GM23248 (cell line): Measurements from ENCODE around the gene MAML3. TPM values are rescaled to one million over a fixed set of nuclear protein-coding genes. Genes with fewer than 3 reads are reported as not detected.

Experiments
- DNase-seq: peaks from one replicate; pipeline ENCODE4 v3.0.0-alpha.2; 2015
- H2AFZ ChIP-seq: fragments of 200-600 bp; sonication (generic); 2 replicates; pipeline ENCODE4 v1.6.1; 2016; ENCODE audit warnings: antibody characterized with exemption
- H3F3A ChIP-seq: fragments of 200-600 bp; sonication (generic); 2 replicates; pipeline ENCODE4 v1.6.1; 2016; ENCODE audit warnings: mild to moderate bottlenecking, antibody characterized with exemption, mixed run types; ENCODE audit not compliant: insufficient read depth
- H3K27ac ChIP-seq: fragments of 200-600 bp; sonication (generic); 2 replicates; pipeline ENCODE4 v1.5.1; 2016; ENCODE audit warnings: mild to moderate bottlenecking
- H3K27me3 ChIP-seq: fragments of 200-600 bp; sonication (generic); replicated peaks from 2 replicates; pipeline ENCODE4 v1.6.1; 2016; ENCODE audit warnings: mild to moderate bottlenecking; ENCODE audit not compliant: insufficient read depth
- H3K36me3 ChIP-seq: fragments of 200-600 bp; sonication (generic); 2 replicates; pipeline ENCODE4 v1.6.1; 2016; ENCODE audit warnings: low read depth, mild to moderate bottlenecking
- H3K4me1 ChIP-seq: fragments of 200-600 bp; sonication (generic); 2 replicates; pipeline ENCODE4 v1.6.1; 2016; ENCODE audit warnings: mild to moderate bottlenecking; ENCODE audit not compliant: insufficient read depth
- H3K4me2 ChIP-seq: fragments of 200-600 bp; sonication (generic); one replicate; pipeline ENCODE4 v1.6.1; 2016; ENCODE audit warnings: mild to moderate bottlenecking; ENCODE audit not compliant: unreplicated experiment
- H3K4me3 ChIP-seq: fragments of 200-600 bp; sonication (generic); 2 replicates; pipeline ENCODE4 v1.5.1; 2016; ENCODE audit warnings: mild to moderate bottlenecking
- H3K79me2 ChIP-seq: fragments of 200-600 bp; sonication (generic); 2 replicates; pipeline ENCODE4 v1.6.1; 2016; ENCODE audit warnings: mild to moderate bottlenecking; ENCODE audit not compliant: insufficient read depth
- H3K9ac ChIP-seq: fragments of 200-600 bp; sonication (generic); 2 replicates; pipeline ENCODE4 v1.6.1; 2016; ENCODE audit warnings: mild to moderate bottlenecking
- H3K9me2 ChIP-seq: fragments of 200-600 bp; sonication (generic); 2 replicates; pipeline ENCODE4 v1.6.1; 2016; ENCODE audit warnings: mixed run types, mild to moderate bottlenecking, moderate library complexity; ENCODE audit not compliant: insufficient read depth
- H3K9me3 ChIP-seq: fragments of 200-600 bp; sonication (generic); one replicate; pipeline ENCODE4 v1.6.1; 2017; ENCODE audit warnings: low read depth
- H4K20me1 ChIP-seq: fragments of 200-600 bp; sonication (generic); 2 replicates; pipeline ENCODE4 v1.6.0; 2016; ENCODE audit not compliant: insufficient read depth
- EZH2 ChIP-seq: fragments of 200-600 bp; sonication (generic); IDR thresholded peaks from 2 replicates; pipeline ENCODE4 v1.6.1; 2018; ENCODE audit warnings: antibody characterized with exemption, mild to moderate bottlenecking; ENCODE audit not compliant: insufficient read depth, poor library complexity, severe bottlenecking
- EZH2phosphoT487 ChIP-seq: fragments of 200-600 bp; sonication (generic); IDR thresholded peaks from 2 replicates; pipeline ENCODE4 v1.6.1; 2018; ENCODE audit warnings: antibody characterized with exemption, moderate library complexity, mild to moderate bottlenecking, low read depth; ENCODE audit not compliant: insufficient read depth
- WGBS, 2 experiments: methylation state at CpG; one replicate each; pipeline ENCODE4 v1.1.6; 2015 to 2017; ENCODE audit warnings: low lambda C conversion rate in 2 of 2, low coverage in 1 of 2; ENCODE audit errors: missing lambda C conversion rate in 2 of 2; 5-methylcytosine and 5-hydroxymethylcytosine counted together
- in situ Hi-C: fragments of 300-500 bp; cut with MboI; formaldehyde crosslinking; loops from 2 replicates; pipeline ENCODE4 v1.15.0; 2020
- polyA plus RNA-seq: library from polyadenylated mRNA; unstranded; fragments of >200 nt; fragmentation: Nextera tagmentation; extraction: Ambion mirVana; gene quantifications from 2 replicates; pipeline ENCODE4 v1.2.1, GENCODE V29; 2016
- total RNA-seq: library from RNA; depleted of rRNA; stranded (reverse); fragments of >200 nt; shearing (Covaris generic); gene quantifications from 2 replicates; pipeline ENCODE4 v1.2.3, GENCODE V29; 2014

The MAML3 gene
- total and polyA plus RNA-seq, 2 experiments from 2014 or later = 0.96 to 1.5 TPM

GRCh38 chr4:140103676-140104075 is 50.3 kb downstream of the MAML3 start:
- in situ Hi-C loops = no loop called here
- Histone ChIP-seq H3K9me3 (no peaks in the 10 kb centered on the region), H3K4me3 (peak overlapping the region; percentile 5; the same call in 1 of the 2 replicates), H3K9ac (peak overlapping the region; percentile 32; the same call in 1 of the 2 replicates), H3F3A (peaks cover 25% of the 10 kb centered on the region), H3K4me2 (peak overlapping the region; percentile 6), H3K36me3 (no peaks in the 10 kb centered on the region), H3K27me3 (no peaks in the 10 kb centered on the region), H4K20me1 (no peaks in the 10 kb centered on the region), H3K9me2 (no peaks in the 10 kb centered on the region), H3K4me1 (peaks cover 31% of the 10 kb centered on the region), H3K27ac (peak overlapping the region; percentile 80), H3K79me2 (0 out of 2 replicates have a peak, but pooled peaks cover 7% of the 10 kb centered on the region), H2AFZ (peak overlapping the region; percentile 36; the same call in 1 of the 2 replicates)
- 10 to 12% methylated on average over 3 of the region's 3 CpGs for WGBS, 2 experiments
- TF ChIP-seq EZH2 (no peak), EZH2phosphoT487 (no peak)
- DNase-seq = peak; percentile 77

GRCh38 chr4:140102421-140102820 is 51.6 kb downstream of the MAML3 start:
- Histone ChIP-seq H3K9me3 (no peaks in the 10 kb centered on the region), H3K9ac (no peak overlapping the region), H4K20me1 (no peaks in the 10 kb centered on the region), H3K79me2 (peaks cover 8% of the 10 kb centered on the region; the same call in 1 of the 2 replicates), H3K4me1 (peaks cover 36% of the 10 kb centered on the region), H3K9me2 (no peaks in the 10 kb centered on the region), H3F3A (peaks cover 25% of the 10 kb centered on the region), H3K4me3 (no peak overlapping the region), H3K36me3 (no peaks in the 10 kb centered on the region), H3K27ac (peak overlapping the region; percentile 80), H2AFZ (no peak overlapping the region), H3K27me3 (no peaks in the 10 kb centered on the region), H3K4me2 (no peak overlapping the region)
- TF ChIP-seq EZH2phosphoT487 (no peak), EZH2 (no peak)
- in situ Hi-C loops = no loop called here
- peak; percentile 45 for DNase-seq
- WGBS, 2 experiments = 47 to 49% methylated on average over 3 of the region's 3 CpGs

- no peak overlapping the region for H3K4me2 ChIP-seq
These were observed 53.2 kb downstream of the MAML3 start for GRCh38 chr4:140100771-140101170.

GRCh38 chr4:140099983-140100382 is 54.0 kb downstream of the MAML3 start:
- Histone ChIP-seq H3K27ac (no peak overlapping the region), H3K79me2 (peaks cover 8% of the 10 kb centered on the region; the same call in 1 of the 2 replicates), H3K36me3 (no peaks in the 10 kb centered on the region), H3K9me2 (no peaks in the 10 kb centered on the region), H3K4me1 (peaks cover 52% of the 10 kb centered on the region), H3K4me2 (no peak overlapping the region), H3K27me3 (no peaks in the 10 kb centered on the region), H3K9ac (no peak overlapping the region), H2AFZ (peak overlapping the region; percentile 11; the same call in 1 of the 2 replicates), H3F3A (peaks cover 38% of the 10 kb centered on the region), H4K20me1 (no peaks in the 10 kb centered on the region), H3K4me3 (no peak overlapping the region), H3K9me3 (no peaks in the 10 kb centered on the region)
- WGBS, 2 experiments = 49 to 52% methylated on average over 5 to 7 of the region's 7 CpGs
- no peak for TF ChIP-seq EZH2
- no peak for TF ChIP-seq EZH2phosphoT487
- in situ Hi-C loops = no loop called here
- no peak for DNase-seq

More at GRCh38 chr4:140100771-140101170, 53.2 kb downstream of the MAML3 start:
- TF ChIP-seq EZH2phosphoT487 (no peak), EZH2 (no peak)
- DNase-seq = no peak
- H3K9me2 ChIP-seq = no peaks in the 10 kb centered on the region
- no peaks in the 10 kb centered on the region for H4K20me1 ChIP-seq
- peaks cover 8% of the 10 kb centered on the region; the same call in 1 of the 2 replicates for H3K79me2 ChIP-seq
- H3K36me3 ChIP-seq = no peaks in the 10 kb centered on the region
- peaks cover 37% of the 10 kb centered on the region for H3F3A ChIP-seq
- H3K27ac ChIP-seq = no peak overlapping the region
- H3K4me1 ChIP-seq = peaks cover 50% of the 10 kb centered on the region
- 98% methylated on average over 3 of the region's 3 CpGs for WGBS, 2 experiments
- H3K4me3 ChIP-seq = no peak overlapping the region
- H2AFZ ChIP-seq = no peak overlapping the region
- H3K9ac ChIP-seq = no peak overlapping the region
- no peaks in the 10 kb centered on the region for H3K9me3 ChIP-seq
- no peaks in the 10 kb centered on the region for H3K27me3 ChIP-seq
- in situ Hi-C loops = no loop called here
